SK-N-SH treated with all-trans-retinoic acid at 6 μM for 48 hours (cell line): ENCODE measurements around the gene LRRC4B.

Source experiments
- ATAC-seq: fragments of 200-7000 bp; cut with Tn5 transposase; 3 replicates; pipeline ENCODE4 v1.9.1; 2020; ENCODE audit warnings: mild to moderate bottlenecking, moderate library complexity
- ARNTL ChIP-seq: fragments of 450-650 bp; formaldehyde crosslinking; IDR thresholded peaks from 2 replicates; pipeline ENCODE4 v1.5.0; 2020; ENCODE audit warnings: low read depth, mild to moderate bottlenecking, moderate library complexity, borderline replicate concordance
- BACH2 ChIP-seq: fragments of 250-450 bp; sonication (Bioruptor Pico); IDR thresholded peaks from 2 replicates; pipeline ENCODE4 v1.9.0; 2021; ENCODE audit warnings: mild to moderate bottlenecking, borderline replicate concordance
- CSDC2 ChIP-seq: fragments of 250-450 bp; sonication (Bioruptor Pico); IDR thresholded peaks from 2 replicates; pipeline ENCODE4 v1.5.0; 2020; ENCODE audit warnings: mild to moderate bottlenecking, moderate library complexity
- ESRRG ChIP-seq: fragments of 250-450 bp; sonication (Bioruptor Pico); IDR thresholded peaks from 2 replicates; pipeline ENCODE4 v1.6.1; 2021; ENCODE audit warnings: mild to moderate bottlenecking
- GLIS3 ChIP-seq: fragments of 250-450 bp; sonication (Bioruptor Pico); IDR thresholded peaks from 2 replicates; pipeline ENCODE4 v1.5.0; 2020; ENCODE audit warnings: mild to moderate bottlenecking, moderate library complexity
- ISL1 ChIP-seq: fragments of 250-450 bp; sonication (Bioruptor Pico); IDR thresholded peaks from 2 replicates; pipeline ENCODE4 v2.1.2; 2022; ENCODE audit warnings: mild to moderate bottlenecking, moderate library complexity
- OSR1 ChIP-seq: fragments of 250-450 bp; sonication (Bioruptor Pico); IDR thresholded peaks from 2 replicates; pipeline ENCODE4 v1.8.0; 2022; ENCODE audit warnings: moderate library complexity, mild to moderate bottlenecking, inconsistent platforms
- PPARA ChIP-seq: fragments of 250-450 bp; sonication (Bioruptor Pico); IDR thresholded peaks from 2 replicates; pipeline ENCODE4 v1.5.0; 2020; ENCODE audit warnings: mild to moderate bottlenecking, borderline replicate concordance
- SNAI2 ChIP-seq: fragments of 250-450 bp; sonication (Bioruptor Pico); IDR thresholded peaks from 2 replicates; pipeline ENCODE4 v1.5.0; 2020; ENCODE audit warnings: mild to moderate bottlenecking, moderate library complexity
- TCF4 ChIP-seq: fragments of 250-450 bp; sonication (Bioruptor Pico); IDR thresholded peaks from 2 replicates; pipeline ENCODE4 v1.8.0; 2021; ENCODE audit warnings: mild to moderate bottlenecking, moderate library complexity, borderline replicate concordance
- TOX ChIP-seq: fragments of 250-450 bp; sonication (Bioruptor Pico); IDR thresholded peaks from 2 replicates; pipeline ENCODE4 v1.8.0; 2021; ENCODE audit warnings: mild to moderate bottlenecking, moderate library complexity, borderline replicate concordance
- ZC3H10 ChIP-seq: fragments of 250-450 bp; sonication (Bioruptor Pico); IDR thresholded peaks from 2 replicates; pipeline ENCODE4 v1.5.1; 2021; ENCODE audit warnings: mild to moderate bottlenecking, moderate library complexity
- ZFP3 ChIP-seq: fragments of 250-450 bp; sonication (Bioruptor Pico); IDR thresholded peaks from 2 replicates; pipeline ENCODE4 v1.5.0; 2020; ENCODE audit warnings: mild to moderate bottlenecking, moderate library complexity
- ZNF565 ChIP-seq: fragments of 450-650 bp; formaldehyde crosslinking; conservative IDR thresholded peaks from 2 replicates; pipeline ENCODE4 v1.5.0; 2020; ENCODE audit warnings: low read depth, mild to moderate bottlenecking, moderate library complexity
- ZNF8 ChIP-seq: fragments of 450-650 bp; formaldehyde crosslinking; IDR thresholded peaks from 2 replicates; pipeline ENCODE4 v1.5.0; 2020; ENCODE audit warnings: mild to moderate bottlenecking, moderate library complexity
- TF ChIP-seq, protein P1 (sequence below): fragments of 250-450 bp; sonication (Bioruptor Pico); IDR thresholded peaks from 2 replicates; pipeline ENCODE4 v1.5.1; 2021; ENCODE audit warnings: mild to moderate bottlenecking, moderate library complexity
- TF ChIP-seq, protein P2 (sequence below): fragments of 250-450 bp; sonication (Bioruptor Pico); IDR thresholded peaks from 2 replicates; pipeline ENCODE4 v1.5.0; 2020; ENCODE audit warnings: mild to moderate bottlenecking, moderate library complexity
- TF ChIP-seq, protein P3 (sequence below): fragments of 250-450 bp; sonication (Bioruptor Pico); IDR thresholded peaks from 2 replicates; pipeline ENCODE4 v1.5.1; 2020; ENCODE audit warnings: low read depth, mild to moderate bottlenecking, moderate library complexity
- TF ChIP-seq, protein P4 (sequence below): fragments of 250-450 bp; sonication (Bioruptor Pico); IDR thresholded peaks from 2 replicates; pipeline ENCODE4 v1.8.0; 2021; ENCODE audit warnings: low read depth, mild to moderate bottlenecking, moderate library complexity, borderline replicate concordance
- TF ChIP-seq, protein P5 (sequence below): fragments of 250-450 bp; sonication (Bioruptor Pico); IDR thresholded peaks from 2 replicates; pipeline ENCODE4 v1.8.0; 2020; ENCODE audit warnings: mild to moderate bottlenecking, moderate library complexity, borderline replicate concordance

LRRC4B gene

DNA sequence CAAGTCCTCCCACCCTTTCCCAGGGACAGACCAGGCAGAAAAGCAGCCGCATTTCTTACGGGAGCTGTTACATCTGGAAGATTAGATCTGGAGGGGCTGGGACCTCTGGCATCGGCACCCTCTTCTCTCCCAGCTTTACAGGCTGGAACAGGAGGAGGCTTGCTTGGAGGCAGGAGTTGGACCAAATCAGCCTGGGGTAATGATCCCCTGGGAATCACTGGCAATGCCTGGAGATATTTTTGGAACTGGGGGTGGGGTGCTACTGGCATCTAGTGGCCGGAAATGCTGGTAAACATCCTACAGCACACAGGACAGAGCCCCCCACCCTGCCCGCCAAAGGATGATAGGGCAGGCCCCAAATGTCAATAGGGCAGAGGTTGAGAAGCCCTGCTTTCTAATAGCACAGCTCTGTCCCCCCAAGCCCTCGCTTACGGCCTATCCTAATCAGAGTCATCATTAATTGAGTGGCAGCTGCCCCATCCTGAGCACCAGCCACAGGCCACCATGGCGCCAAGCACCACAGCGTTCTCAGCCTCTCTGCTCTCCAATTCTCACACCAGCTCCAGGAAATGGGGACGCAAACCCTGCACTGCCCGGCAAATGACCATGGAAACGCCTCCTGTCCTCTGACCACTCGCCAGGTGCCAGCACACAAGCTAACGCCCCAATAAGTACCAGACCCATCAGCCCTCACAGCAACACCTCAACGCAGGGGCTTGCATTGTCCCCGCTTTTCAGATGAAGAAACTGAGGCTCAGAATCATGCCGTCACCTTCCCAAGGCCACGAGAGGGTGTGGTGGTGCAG, 20.6 kb downstream of the LRRC4B start:
- no peak for ATAC-seq
- TF ChIP-seq TOX (CRISPR knock-in tag) (no peak), ZNF8 (CRISPR knock-in tag) (no peak)

DNA sequence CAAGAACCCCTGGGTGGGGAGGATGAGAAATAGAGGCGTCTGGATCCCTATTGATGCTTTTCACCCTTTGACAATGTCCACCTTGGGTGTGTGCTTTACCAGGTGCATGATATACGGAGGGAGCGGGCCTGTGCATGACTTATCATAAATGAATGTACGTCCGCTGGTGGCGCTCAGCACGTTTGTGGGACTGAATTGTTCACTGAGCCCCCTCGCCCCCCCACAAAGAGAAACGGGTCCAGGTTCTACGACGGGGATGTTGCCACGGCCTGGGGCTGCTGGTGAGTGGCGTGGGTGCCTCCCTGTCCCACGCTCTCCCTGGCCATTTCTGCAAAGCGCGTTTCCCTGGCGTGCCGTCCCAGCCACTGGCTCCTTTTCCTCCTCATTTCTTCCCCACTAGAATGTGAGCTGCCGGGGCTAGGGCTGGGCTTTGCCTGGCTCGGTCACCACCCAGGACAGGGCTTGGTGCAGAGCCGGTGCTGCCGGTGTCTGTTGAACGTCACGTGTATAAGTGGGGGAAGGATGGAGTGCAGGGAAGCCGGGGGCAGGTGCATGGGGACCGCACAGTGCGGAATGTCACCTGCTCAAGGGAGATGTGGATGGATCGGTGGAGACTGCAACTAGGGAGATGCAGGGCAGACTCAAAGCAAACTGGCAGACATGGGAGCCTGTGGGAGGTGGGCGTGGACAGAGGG, 21.6 kb downstream of the LRRC4B start:
- no peak for ATAC-seq
- TF ChIP-seq, protein P1, sequence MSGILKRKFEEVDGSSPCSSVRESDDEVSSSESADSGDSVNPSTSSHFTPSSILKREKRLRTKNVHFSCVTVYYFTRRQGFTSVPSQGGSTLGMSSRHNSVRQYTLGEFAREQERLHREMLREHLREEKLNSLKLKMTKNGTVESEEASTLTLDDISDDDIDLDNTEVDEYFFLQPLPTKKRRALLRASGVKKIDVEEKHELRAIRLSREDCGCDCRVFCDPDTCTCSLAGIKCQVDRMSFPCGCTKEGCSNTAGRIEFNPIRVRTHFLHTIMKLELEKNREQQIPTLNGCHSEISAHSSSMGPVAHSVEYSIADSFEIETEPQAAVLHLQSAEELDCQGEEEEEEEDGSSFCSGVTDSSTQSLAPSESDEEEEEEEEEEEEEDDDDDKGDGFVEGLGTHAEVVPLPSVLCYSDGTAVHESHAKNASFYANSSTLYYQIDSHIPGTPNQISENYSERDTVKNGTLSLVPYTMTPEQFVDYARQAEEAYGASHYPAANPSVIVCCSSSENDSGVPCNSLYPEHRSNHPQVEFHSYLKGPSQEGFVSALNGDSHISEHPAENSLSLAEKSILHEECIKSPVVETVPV (CRISPR knock-in tag), result no peak
- TF ChIP-seq ZNF8 (CRISPR knock-in tag), result no peak
- no peak for TF ChIP-seq CSDC2 (CRISPR knock-in tag)
- TF ChIP-seq, protein P2, sequence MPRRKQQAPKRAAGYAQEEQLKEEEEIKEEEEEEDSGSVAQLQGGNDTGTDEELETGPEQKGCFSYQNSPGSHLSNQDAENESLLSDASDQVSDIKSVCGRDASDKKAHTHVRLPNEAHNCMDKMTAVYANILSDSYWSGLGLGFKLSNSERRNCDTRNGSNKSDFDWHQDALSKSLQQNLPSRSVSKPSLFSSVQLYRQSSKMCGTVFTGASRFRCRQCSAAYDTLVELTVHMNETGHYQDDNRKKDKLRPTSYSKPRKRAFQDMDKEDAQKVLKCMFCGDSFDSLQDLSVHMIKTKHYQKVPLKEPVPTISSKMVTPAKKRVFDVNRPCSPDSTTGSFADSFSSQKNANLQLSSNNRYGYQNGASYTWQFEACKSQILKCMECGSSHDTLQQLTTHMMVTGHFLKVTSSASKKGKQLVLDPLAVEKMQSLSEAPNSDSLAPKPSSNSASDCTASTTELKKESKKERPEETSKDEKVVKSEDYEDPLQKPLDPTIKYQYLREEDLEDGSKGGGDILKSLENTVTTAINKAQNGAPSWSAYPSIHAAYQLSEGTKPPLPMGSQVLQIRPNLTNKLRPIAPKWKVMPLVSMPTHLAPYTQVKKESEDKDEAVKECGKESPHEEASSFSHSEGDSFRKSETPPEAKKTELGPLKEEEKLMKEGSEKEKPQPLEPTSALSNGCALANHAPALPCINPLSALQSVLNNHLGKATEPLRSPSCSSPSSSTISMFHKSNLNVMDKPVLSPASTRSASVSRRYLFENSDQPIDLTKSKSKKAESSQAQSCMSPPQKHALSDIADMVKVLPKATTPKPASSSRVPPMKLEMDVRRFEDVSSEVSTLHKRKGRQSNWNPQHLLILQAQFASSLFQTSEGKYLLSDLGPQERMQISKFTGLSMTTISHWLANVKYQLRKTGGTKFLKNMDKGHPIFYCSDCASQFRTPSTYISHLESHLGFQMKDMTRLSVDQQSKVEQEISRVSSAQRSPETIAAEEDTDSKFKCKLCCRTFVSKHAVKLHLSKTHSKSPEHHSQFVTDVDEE, result no peak
- TF ChIP-seq, protein P3, sequence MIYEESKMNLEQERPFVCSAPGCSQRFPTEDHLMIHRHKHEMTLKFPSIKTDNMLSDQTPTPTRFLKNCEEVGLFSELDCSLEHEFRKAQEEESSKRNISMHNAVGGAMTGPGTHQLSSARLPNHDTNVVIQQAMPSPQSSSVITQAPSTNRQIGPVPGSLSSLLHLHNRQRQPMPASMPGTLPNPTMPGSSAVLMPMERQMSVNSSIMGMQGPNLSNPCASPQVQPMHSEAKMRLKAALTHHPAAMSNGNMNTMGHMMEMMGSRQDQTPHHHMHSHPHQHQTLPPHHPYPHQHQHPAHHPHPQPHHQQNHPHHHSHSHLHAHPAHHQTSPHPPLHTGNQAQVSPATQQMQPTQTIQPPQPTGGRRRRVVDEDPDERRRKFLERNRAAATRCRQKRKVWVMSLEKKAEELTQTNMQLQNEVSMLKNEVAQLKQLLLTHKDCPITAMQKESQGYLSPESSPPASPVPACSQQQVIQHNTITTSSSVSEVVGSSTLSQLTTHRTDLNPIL (CRISPR knock-in tag), result no peak
- TF ChIP-seq ZNF565 (CRISPR knock-in tag), result no peak
- TF ChIP-seq BACH2 (CRISPR knock-in tag), result no peak
- TF ChIP-seq, protein P4, sequence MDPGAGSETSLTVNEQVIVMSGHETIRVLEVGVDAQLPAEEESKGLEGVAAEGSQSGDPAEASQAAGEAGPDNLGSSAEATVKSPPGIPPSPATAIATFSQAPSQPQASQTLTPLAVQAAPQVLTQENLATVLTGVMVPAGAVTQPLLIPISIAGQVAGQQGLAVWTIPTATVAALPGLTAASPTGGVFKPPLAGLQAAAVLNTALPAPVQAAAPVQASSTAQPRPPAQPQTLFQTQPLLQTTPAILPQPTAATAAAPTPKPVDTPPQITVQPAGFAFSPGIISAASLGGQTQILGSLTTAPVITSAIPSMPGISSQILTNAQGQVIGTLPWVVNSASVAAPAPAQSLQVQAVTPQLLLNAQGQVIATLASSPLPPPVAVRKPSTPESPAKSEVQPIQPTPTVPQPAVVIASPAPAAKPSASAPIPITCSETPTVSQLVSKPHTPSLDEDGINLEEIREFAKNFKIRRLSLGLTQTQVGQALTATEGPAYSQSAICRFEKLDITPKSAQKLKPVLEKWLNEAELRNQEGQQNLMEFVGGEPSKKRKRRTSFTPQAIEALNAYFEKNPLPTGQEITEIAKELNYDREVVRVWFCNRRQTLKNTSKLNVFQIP, result no peak
- TF ChIP-seq ARNTL (CRISPR knock-in tag), result no peak
- TF ChIP-seq ZFP3 (CRISPR knock-in tag), result no peak
- TF ChIP-seq ESRRG, result no peak

DNA sequence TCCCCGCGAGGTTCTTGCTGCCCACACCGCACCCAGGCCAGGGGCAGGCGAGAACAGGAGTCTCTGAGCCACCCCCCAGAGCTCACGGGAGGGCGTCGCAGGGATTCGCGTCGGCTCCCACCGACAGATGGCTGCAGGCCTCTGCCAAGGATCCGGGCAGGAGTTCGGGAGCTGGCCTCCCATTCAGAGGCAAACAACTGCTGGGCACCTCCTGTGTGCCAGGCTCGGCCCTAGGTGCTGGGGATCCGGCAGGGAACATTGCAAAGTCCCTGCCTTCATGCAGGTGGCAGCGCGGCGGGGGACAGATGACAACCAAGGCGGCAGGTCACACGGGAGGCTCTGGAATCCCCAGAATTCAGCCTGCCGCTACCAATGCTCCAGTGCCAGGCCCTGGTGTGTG, 25.3 kb downstream of the LRRC4B start:
- ATAC-seq, result no peak
- TF ChIP-seq OSR1 (CRISPR knock-in tag) (no peak), TOX (CRISPR knock-in tag) (no peak), ZFP3 (CRISPR knock-in tag) (no peak), ISL1 (CRISPR knock-in tag) (no peak), SNAI2 (no peak), ZC3H10 (CRISPR knock-in tag) (no peak), TCF4 (CRISPR knock-in tag) (no peak), GLIS3 (CRISPR knock-in tag) (no peak), ESRRG (no peak), ZNF565 (CRISPR knock-in tag) (no peak), PPARA (CRISPR knock-in tag) (no peak)
- TF ChIP-seq, protein P1 (CRISPR knock-in tag), result no peak
- TF ChIP-seq, protein P2, result no peak
- TF ChIP-seq, protein P5, sequence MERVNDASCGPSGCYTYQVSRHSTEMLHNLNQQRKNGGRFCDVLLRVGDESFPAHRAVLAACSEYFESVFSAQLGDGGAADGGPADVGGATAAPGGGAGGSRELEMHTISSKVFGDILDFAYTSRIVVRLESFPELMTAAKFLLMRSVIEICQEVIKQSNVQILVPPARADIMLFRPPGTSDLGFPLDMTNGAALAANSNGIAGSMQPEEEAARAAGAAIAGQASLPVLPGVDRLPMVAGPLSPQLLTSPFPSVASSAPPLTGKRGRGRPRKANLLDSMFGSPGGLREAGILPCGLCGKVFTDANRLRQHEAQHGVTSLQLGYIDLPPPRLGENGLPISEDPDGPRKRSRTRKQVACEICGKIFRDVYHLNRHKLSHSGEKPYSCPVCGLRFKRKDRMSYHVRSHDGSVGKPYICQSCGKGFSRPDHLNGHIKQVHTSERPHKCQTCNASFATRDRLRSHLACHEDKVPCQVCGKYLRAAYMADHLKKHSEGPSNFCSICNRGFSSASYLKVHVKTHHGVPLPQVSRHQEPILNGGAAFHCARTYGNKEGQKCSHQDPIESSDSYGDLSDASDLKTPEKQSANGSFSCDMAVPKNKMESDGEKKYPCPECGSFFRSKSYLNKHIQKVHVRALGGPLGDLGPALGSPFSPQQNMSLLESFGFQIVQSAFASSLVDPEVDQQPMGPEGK (CRISPR knock-in tag), result no peak
